BLaER1 treated with 17β-estradiol and CSF1 and Interleukin-3, amounts not matched to agents 10 nM and 100 nM (cell line): ENCODE measurements around the gene PPHLN1.
A peak's percentile ranks its signal among the peaks of the same experiment; 100 is the strongest.

Experiments used
- H3K27ac ChIP-seq, 11 experiments: shearing (Covaris generic); formaldehyde crosslinking; 2 replicates each; pipeline ENCODE4 v1.8.1; 2022
- H3K27me3 ChIP-seq, 11 experiments: shearing (Covaris generic); formaldehyde crosslinking; 2 replicates each; pipeline ENCODE4 v1.8.1; 2022
- H3K36me3 ChIP-seq, 11 experiments: shearing (Covaris generic); formaldehyde crosslinking; 2 replicates each; pipeline ENCODE4 v1.8.1; 2022
- H3K4me1 ChIP-seq, 10 experiments: shearing (Covaris generic); formaldehyde crosslinking; 2 replicates each; pipeline ENCODE4 v1.8.1; 2022
- H3K4me2 ChIP-seq, 11 experiments: shearing (Covaris generic); formaldehyde crosslinking; 2 replicates each; pipeline ENCODE4 v1.8.1; 2022
- H3K4me3 ChIP-seq, 10 experiments: shearing (Covaris generic); formaldehyde crosslinking; 2 replicates each; pipeline ENCODE4 v1.8.1; 2022
- H3K9ac ChIP-seq, 11 experiments: shearing (Covaris generic); formaldehyde crosslinking; 2 replicates each; pipeline ENCODE4 v1.8.1; 2022
- H3K9me3 ChIP-seq, 11 experiments: shearing (Covaris generic); formaldehyde crosslinking; replicated peaks in 1 of 11; 2 replicates each; pipeline ENCODE4 v1.8.1; 2022
- H4K20me1 ChIP-seq, 11 experiments: shearing (Covaris generic); formaldehyde crosslinking; 2 replicates each; pipeline ENCODE4 v1.8.1; 2022
- Cebpa-rat ChIP-seq, 11 experiments: shearing (Covaris generic); IDR thresholded peaks; 2 replicates each; pipeline ENCODE4 v1.8.1; 2022

PPHLN1 gene

DNA sequence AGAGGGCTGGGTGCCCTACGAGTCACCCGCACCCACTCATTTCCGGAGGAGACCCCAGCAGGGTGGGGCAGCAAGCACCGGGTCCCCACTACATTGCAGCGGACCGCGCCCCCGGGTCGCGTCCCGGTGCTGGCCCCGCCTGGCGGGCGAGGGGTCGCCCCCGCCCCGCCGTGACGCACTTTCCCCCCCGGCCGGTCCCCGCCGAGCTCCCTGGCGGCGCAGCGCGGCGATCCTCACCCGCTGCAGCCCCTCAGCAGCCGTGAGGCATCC is 157.5 kb downstream of the PPHLN1 start:
- Histone ChIP-seq H3K9me3 (no peaks in the 10 kb centered on the region), H3K27ac (peak overlapping the region in 4 of 11 experiments; percentile 9 to 37 (median 20); a peak in 2 of 22 replicates), H3K27me3 (peaks cover 32 to 45% (median 39%) of the 10 kb centered on the region in 11 experiments), H3K36me3 (no peaks in the 10 kb centered on the region), H4K20me1 (peaks cover 0 to 18% (median 0%) of the 10 kb centered on the region in 11 experiments; a peak in 4 of 22 replicates), H3K4me3 (peak overlapping the region; percentile 62 to 83 (median 76)), H3K4me1 (peaks cover 0 to 20% (median 10%) of the 10 kb centered on the region in 10 experiments; a peak in 13 of 20 replicates), H3K9ac (peak overlapping the region; percentile 39 to 79 (median 72)), H3K4me2 (peak overlapping the region; percentile 96 to 100 (median 99))
- TF ChIP-seq Cebpa-rat (IDR thresholded peaks at IDR 0.05), result no peak

- H3K4me3 ChIP-seq, result no peak overlapping the region
- H4K20me1 ChIP-seq, result peaks cover 0 to 18% (median 0%) of the 10 kb centered on the region in 11 experiments; a peak in 4 of 22 replicates
- no peak for TF ChIP-seq Cebpa-rat (IDR thresholded peaks at IDR 0.05)
- peak overlapping the region in 5 of 11 experiments; percentile 98 to 100 (median 99); a peak in 7 of 22 replicates for H3K4me2 ChIP-seq
- peaks cover 0 to 20% (median 10%) of the 10 kb centered on the region in 10 experiments; a peak in 13 of 20 replicates for H3K4me1 ChIP-seq
- no peaks in the 10 kb centered on the region for H3K9me3 ChIP-seq
- no peak overlapping the region for H3K27ac ChIP-seq
- no peak overlapping the region for H3K9ac ChIP-seq
- H3K36me3 ChIP-seq, result no peaks in the 10 kb centered on the region
- peaks cover 32 to 45% (median 39%) of the 10 kb centered on the region in 11 experiments for H3K27me3 ChIP-seq
These were observed 159.0 kb downstream of the PPHLN1 start for GRCh38 chr12:42484996-42485395.

DNA sequence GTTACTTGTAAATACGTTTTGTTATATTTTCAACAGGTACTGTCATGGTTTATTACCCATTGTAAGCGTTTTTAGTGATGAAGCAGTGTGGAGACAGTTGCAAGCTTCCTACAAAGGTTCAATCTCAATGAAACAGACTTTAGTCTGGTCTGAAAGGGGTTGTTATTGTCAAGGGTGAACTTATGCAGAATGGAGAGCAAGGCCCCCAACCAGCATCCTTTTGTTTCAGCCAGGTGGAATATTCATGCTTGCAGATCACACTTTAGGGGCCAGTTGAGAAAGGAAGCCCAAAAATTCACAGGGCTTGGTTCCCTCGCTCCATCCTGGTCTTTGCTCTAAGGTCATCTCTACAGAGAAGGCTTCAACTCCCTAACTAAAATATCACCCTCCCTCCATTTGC is 159.9 kb downstream of the PPHLN1 start:
- Histone ChIP-seq H3K27ac (no peak overlapping the region), H3K4me3 (no peak overlapping the region), H4K20me1 (peaks cover 0 to 18% (median 0%) of the 10 kb centered on the region in 11 experiments; a peak in 4 of 22 replicates), H3K36me3 (no peaks in the 10 kb centered on the region), H3K27me3 (peaks cover 32 to 45% (median 39%) of the 10 kb centered on the region in 11 experiments), H3K9ac (no peak overlapping the region), H3K4me1 (peaks cover 0 to 20% (median 10%) of the 10 kb centered on the region in 10 experiments; a peak in 13 of 20 replicates), H3K4me2 (no peak overlapping the region), H3K9me3 (no peaks in the 10 kb centered on the region)
- TF ChIP-seq Cebpa-rat (IDR thresholded peaks at IDR 0.05), result no peak

DNA sequence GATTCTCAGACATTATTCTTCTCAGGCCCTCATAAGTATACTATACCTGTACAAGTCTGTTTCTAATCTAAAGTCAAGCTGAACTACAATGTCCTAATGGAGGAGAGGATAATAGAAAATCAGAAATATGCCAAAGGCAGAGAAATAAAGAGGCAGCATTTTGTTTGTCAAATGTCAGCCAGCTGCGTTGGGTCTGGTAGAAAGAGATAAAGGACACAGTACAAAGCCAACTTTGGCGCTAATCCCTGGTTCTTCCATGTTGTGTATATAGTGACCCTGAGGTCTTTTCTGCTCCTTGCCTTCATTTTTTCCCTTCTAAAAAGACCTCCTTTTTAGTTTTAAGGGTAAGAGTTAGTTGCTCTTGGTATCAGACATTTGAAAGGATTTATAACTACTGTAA is 160.4 kb downstream of the PPHLN1 start:
- no peak for TF ChIP-seq Cebpa-rat (IDR thresholded peaks at IDR 0.05)
- H3K27ac ChIP-seq, result no peak overlapping the region
- no peaks in the 10 kb centered on the region for H3K9me3 ChIP-seq
- no peaks in the 10 kb centered on the region for H3K36me3 ChIP-seq
- H3K4me3 ChIP-seq, result no peak overlapping the region
- peaks cover 0 to 20% (median 10%) of the 10 kb centered on the region in 10 experiments; a peak in 13 of 20 replicates for H3K4me1 ChIP-seq
- H3K27me3 ChIP-seq, result peaks cover 32 to 45% (median 39%) of the 10 kb centered on the region in 11 experiments
- no peak overlapping the region for H3K4me2 ChIP-seq
- H4K20me1 ChIP-seq, result peaks cover 0 to 18% (median 0%) of the 10 kb centered on the region in 11 experiments; a peak in 4 of 22 replicates
- H3K9ac ChIP-seq, result no peak overlapping the region

GRCh38 chr12:42490261-42490842 is 164.4 kb downstream of the PPHLN1 start:
- Histone ChIP-seq H3K27ac (no peak overlapping the region), H3K4me3 (no peak overlapping the region), H3K4me2 (no peak overlapping the region), H3K9me3 (no peaks in the 10 kb centered on the region), H3K4me1 (no peaks in the 10 kb centered on the region), H3K36me3 (no peaks in the 10 kb centered on the region), H4K20me1 (no peaks in the 10 kb centered on the region), H3K9ac (no peak overlapping the region), H3K27me3 (peaks cover 0 to 8% (median 3%) of the 10 kb centered on the region in 11 experiments; a peak in 11 of 22 replicates)
- no peak for TF ChIP-seq Cebpa-rat (IDR thresholded peaks at IDR 0.05)
